Measurements from ENCODE around the gene RHOT2.

GRCh38 chr16:651844-652243 lies 16.1 kb upstream of the RHOT2 start:
- no peak for TF ChIP-seq CTCF (IDR thresholded peaks at IDR 0.05; ENCODE audit: insufficient read depth, low read depth, low read length)
- TF ChIP-seq EZH2 (IDR thresholded peaks at IDR 0.05; ENCODE audit: insufficient read depth, low read length) = no peak
